IMR-90 (cell line): ENCODE data around the gene PDRG1. TPM values are rescaled to one million over a fixed set of nuclear protein-coding genes. Genes with fewer than 3 reads are reported as not detected.

Experiments
- ATAC-seq: fragments of 200-7000 bp; cut with Tn5 transposase; 2 replicates; pipeline ENCODE4 v1.9.1; 2020; ENCODE audit warnings: low read depth, mild to moderate bottlenecking, moderate library complexity
- BruUV-seq: library from RNA; stranded (reverse); fragments of 400-500 nt; replicated peaks from 2 replicates; lab custom pipeline; 2021; lab: Mats Ljungman, UMichigan
- CTCF ChIA-PET: fragments of 300-600 bp; formaldehyde crosslinking; extraction: SDS; loops from one replicate; lab custom pipeline; 2021; ENCODE audit warnings: antibody characterized with exemption; lab: Yijun Ruan, JAX
- POLR2A ChIA-PET: fragments of 300-600 bp; sonication (Branson Sonifier 250); formaldehyde crosslinking; loops from one replicate; lab custom pipeline; 2022; ENCODE audit warnings: antibody characterized with exemption; ENCODE audit not compliant: unreplicated experiment; lab: Charles Lee
- DNase-seq: peaks from one replicate; pipeline ENCODE4 v3.0.0; 2013
- H2AFZ ChIP-seq: replicated peaks from 2 replicates; pipeline ENCODE3; 2013; ENCODE audit warnings: low read length, mild to moderate bottlenecking; ENCODE audit not compliant: poor library complexity
- H2AK5ac ChIP-seq: 2 replicates; pipeline ENCODE4 v1.6.1; 2013; ENCODE audit warnings: low read depth, low read length, inconsistent platforms
- H2AK9ac ChIP-seq: replicated peaks from 2 replicates; pipeline ENCODE3; 2013; ENCODE audit warnings: mild to moderate bottlenecking, low read depth, low read length, moderate library complexity; ENCODE audit not compliant: poor library complexity
- H2BK120ac ChIP-seq: 2 replicates; pipeline ENCODE4 v1.6.1; 2013; ENCODE audit warnings: low read depth, low read length, inconsistent platforms
- H2BK15ac ChIP-seq: 3 replicates; pipeline ENCODE4 v1.6.1; 2013; ENCODE audit warnings: low read depth, low read length, inconsistent platforms
- H2BK20ac ChIP-seq: 2 replicates; pipeline ENCODE4 v1.6.1; 2013; ENCODE audit warnings: low read depth, mild to moderate bottlenecking, inconsistent platforms, low read length, moderate library complexity
- H2BK5ac ChIP-seq: 2 replicates; pipeline ENCODE4 v1.6.1; 2013; ENCODE audit warnings: mild to moderate bottlenecking, low read depth, low read length, inconsistent platforms; ENCODE audit not compliant: poor library complexity, severe bottlenecking
- H3K14ac ChIP-seq: replicated peaks from 2 replicates; pipeline ENCODE4 v1.6.1; 2013; ENCODE audit warnings: low read depth, low read length, inconsistent platforms
- H3K18ac ChIP-seq: 2 replicates; pipeline ENCODE4 v1.6.1; 2013; ENCODE audit warnings: low read depth, low read length, control low read depth
- H3K23ac ChIP-seq: 2 replicates; pipeline ENCODE4 v1.6.1; 2013; ENCODE audit warnings: low read depth, low read length, inconsistent platforms
- H3K27ac ChIP-seq: 2 replicates; pipeline ENCODE4 v1.5.1; 2013; ENCODE audit warnings: mild to moderate bottlenecking, control low read depth, low read length; ENCODE audit not compliant: insufficient read depth
- H3K27me3 ChIP-seq: 2 replicates; pipeline ENCODE4 v1.6.1; 2013; ENCODE audit warnings: low read length; ENCODE audit not compliant: control insufficient read depth, insufficient read depth
- H3K36me3 ChIP-seq: 2 replicates; pipeline ENCODE4 v1.6.1; 2013; ENCODE audit warnings: low read length, mixed read lengths; ENCODE audit not compliant: control insufficient read depth, insufficient read depth
- H3K4ac ChIP-seq: 2 replicates; pipeline ENCODE4 v1.6.1; 2013; ENCODE audit warnings: low read depth, low read length, inconsistent platforms
- H3K4me1 ChIP-seq: 2 replicates; pipeline ENCODE4 v1.6.1; 2013; ENCODE audit warnings: low read length, mixed read lengths; ENCODE audit not compliant: control insufficient read depth, insufficient read depth
- H3K4me2 ChIP-seq: 2 replicates; pipeline ENCODE4 v1.6.1; 2013; ENCODE audit warnings: low read depth, mild to moderate bottlenecking, control low read depth, low read length, moderate library complexity
- H3K4me3 ChIP-seq: 2 replicates; pipeline ENCODE4 v1.5.1; 2013; ENCODE audit warnings: low read depth, mild to moderate bottlenecking, control low read depth, low read length, moderate library complexity; ENCODE audit not compliant: insufficient read depth
- H3K56ac ChIP-seq: 2 replicates; pipeline ENCODE4 v1.6.1; 2013; ENCODE audit warnings: low read length, inconsistent platforms; ENCODE audit not compliant: insufficient read depth; ENCODE audit errors: extremely low read depth
- H3K79me1 ChIP-seq, 2 experiments: 2 replicates each; pipeline ENCODE4 v1.6.1; 2013; ENCODE audit warnings: low read length in 2 of 2, inconsistent platforms in 1 of 2, low read depth in 1 of 2
- H3K9ac ChIP-seq: 2 replicates; pipeline ENCODE4 v1.6.1; 2013; ENCODE audit warnings: low read depth, low read length, control low read depth
- H3K9me1 ChIP-seq: 2 replicates; pipeline ENCODE4 v1.6.1; 2013; ENCODE audit warnings: low read length, inconsistent platforms; ENCODE audit not compliant: insufficient read depth
- H3K9me3 ChIP-seq: 2 replicates; pipeline ENCODE4 v1.6.1; 2013; ENCODE audit warnings: low read length; ENCODE audit not compliant: control insufficient read depth, insufficient read depth
- H4K20me1 ChIP-seq: 2 replicates; pipeline ENCODE4 v1.6.1; 2013; ENCODE audit warnings: low read length, inconsistent platforms; ENCODE audit not compliant: insufficient read depth
- H4K5ac ChIP-seq: 2 replicates; pipeline ENCODE4 v1.6.1; 2013; ENCODE audit warnings: mild to moderate bottlenecking, low read depth, low read length, control low read depth
- H4K8ac ChIP-seq, 2 experiments: 2 replicates each; pipeline ENCODE4 v1.6.1; 2013; ENCODE audit warnings: low read depth in 2 of 2, low read length in 2 of 2, control low read depth in 1 of 2, inconsistent platforms in 1 of 2
- H4K91ac ChIP-seq: 2 replicates; pipeline ENCODE4 v1.6.1; 2013; ENCODE audit warnings: low read depth, low read length, inconsistent platforms; ENCODE audit not compliant: insufficient read depth
- CEBPB ChIP-seq: IDR thresholded peaks from 2 replicates; pipeline ENCODE4 v1.6.1; 2012; ENCODE audit warnings: low read depth, low read length, improper control_type of control experiment
- CTCF ChIP-seq: conservative IDR thresholded peaks from 2 replicates; pipeline ENCODE4 v1.5.1; 2012; ENCODE audit warnings: mild to moderate bottlenecking, low read depth, low read length, improper control_type of control experiment
- MAZ ChIP-seq: IDR thresholded peaks from 2 replicates; pipeline ENCODE4 v1.6.1; 2012; ENCODE audit warnings: low read depth, mild to moderate bottlenecking, low read length, improper control_type of control experiment, moderate library complexity, borderline replicate concordance
- MXI1 ChIP-seq: IDR thresholded peaks from 2 replicates; pipeline ENCODE4 v1.6.1; 2012; ENCODE audit warnings: low read depth, mild to moderate bottlenecking, low read length, moderate library complexity, borderline replicate concordance
- POLR2A ChIP-seq: IDR thresholded peaks from 2 replicates; pipeline ENCODE4 v1.6.1; 2012; ENCODE audit warnings: mild to moderate bottlenecking, low read depth, low read length
- RFX5 ChIP-seq: IDR thresholded peaks from 2 replicates; pipeline ENCODE4 v1.8.0; 2012; ENCODE audit warnings: low read depth, mild to moderate bottlenecking, low read length, moderate library complexity
- WGBS, 2 experiments: methylation state at CpG; one replicate each; pipeline versions ENCODE4 v1.1.5 to v1.1.7; 2013; ENCODE audit warnings: missing lambda C conversion rate in 2 of 2; ENCODE audit not compliant: insufficient read length in 1 of 2; ENCODE audit errors: extremely low coverage in 2 of 2; 5-methylcytosine and 5-hydroxymethylcytosine counted together
- dilution Hi-C: fragments of 300-500 bp; cut with HindIII; formaldehyde crosslinking; loops from one replicate; pipeline ENCODE4 v1.14.3; 2018; ENCODE audit warnings: low sequenced_read_pairs; ENCODE audit not compliant: unreplicated experiment
- in situ Hi-C: fragments of 300-500 bp; cut with MboI; formaldehyde crosslinking; loops from 3 replicates; pipeline ENCODE4 v1.14.3; 2019; ENCODE audit warnings: low sequenced_read_pairs, inconsistent platforms, mixed read lengths
- intact Hi-C: fragments of 100-400 bp; cut with micrococcal nuclease; formaldehyde crosslinking; loops from 2 replicates; pipeline ENCODE4 v1.10.0; 2022
- microRNA-seq, 2 experiments: library from miRNA; stranded (forward) in 1 of 2; unstranded in 1 of 2; fragments of 10-50 nt in 1 of 2; fragments of <30 nt in 1 of 2; gene quantifications in 1 of 2; microRNA quantifications in 1 of 2; one replicate each; pipeline versions ENCODE3 to v1.1.0; 2013 to 2020; ENCODE audit not compliant: insufficient read depth in 1 of 2, insufficient read length in 1 of 2, unreplicated experiment in 1 of 2
- polyA plus RNA-seq, 3 experiments: library from polyadenylated mRNA; depleted of rRNA; stranded (reverse); fragments of >200 nt; gene quantifications; 2 replicates each; pipeline ENCODE4 v1.2.3, GENCODE V29; 2012; ENCODE audit warnings: low replicate concordance in 1 of 3
- small RNA-seq, 5 experiments: library from RNA; depleted of rRNA; stranded (forward); fragments of <200 nt; gene quantifications; one replicate each; pipeline ENCODE3, GENCODE V24; 2012
- total RNA-seq: library from RNA; depleted of rRNA; stranded (reverse); fragments of >200 nt; gene quantifications from 2 replicates; pipeline ENCODE4 v1.2.3, GENCODE V29; 2012; rRNA removed

The PDRG1 gene
- total and polyA plus RNA-seq, 2 of the 4 experiments (the other 2 are of a cell fraction): 5.0 to 15.7 TPM

- Histone ChIP-seq H3K9me1 (no peaks in the 10 kb centered on the region), H3K36me3 (no peaks in the 10 kb centered on the region), H3K18ac (no peak overlapping the region), H2AK9ac (no peak overlapping the region), H2BK15ac (no peak overlapping the region), H2BK5ac (no peak overlapping the region), H2BK20ac (no peak overlapping the region), H4K5ac (no peak overlapping the region), H3K27me3 (peaks cover 19% of the 10 kb centered on the region), H2AK5ac (no peak overlapping the region), H3K4me3 (no peak overlapping the region), H3K4me1 (no peaks in the 10 kb centered on the region), H4K8ac (no peak overlapping the region), H3K23ac (no peak overlapping the region), H3K27ac (no peak overlapping the region), H3K14ac (no peak overlapping the region), H4K20me1 (no peaks in the 10 kb centered on the region), H3K79me1 (no peaks in the 10 kb centered on the region), H3K9me3 (no peaks in the 10 kb centered on the region), H2AFZ (no peak overlapping the region), H3K4me2 (no peak overlapping the region), H3K4ac (no peak overlapping the region), H3K9ac (no peak overlapping the region), H3K56ac (no peak overlapping the region), H2BK120ac (no peak overlapping the region), H4K91ac (no peak overlapping the region)
- BruUV-seq: no TSS peak
- WGBS, 2 experiments: 28% methylated on average over 2 of the region's 8 CpGs; no CpG with 5 or more reads in 1 of the 2 experiments
- ATAC-seq: peak; percentile 83
- POLR2A ChIA-PET: no interaction called here
- intact Hi-C loops (no loop called here), dilution Hi-C loops (no loop called here), in situ Hi-C loops (no loop called here)
- peak; percentile 49 for DNase-seq
- no peak for TF ChIP-seq CEBPB
- no peak for TF ChIP-seq CTCF
- TF ChIP-seq MAZ: no peak
- TF ChIP-seq POLR2A: no peak
- no peak for TF ChIP-seq MXI1
- peak; percentile 97 for TF ChIP-seq RFX5
- CTCF ChIA-PET: no interaction called here
Observed at GRCh38 chr20:31894980-31895675, 56.7 kb downstream of the PDRG1 start.

Small RNAs within 50 kb of the gene (microRNA-seq; reads per million reads assigned to microRNA genes)
- gene RNU1-94P (ENCODE audit: insufficient read depth, insufficient read length): not detected

Small RNAs within 50 kb of the gene (small RNA-seq; reads per million reads assigned to genes)
- gene RNU1-94P: 0.08 to 11.4 (median 0.51) reads per million in 5 experiments

Other genes starting within 250 kb of the PDRG1 start
- gene BCL2L1, start 229.2 kb downstream of the PDRG1 start, total RNA-seq: 41.9 and 45.5 TPM in 2 replicates
- 40.2 and 41.9 TPM in 2 replicates for gene BCL2L1, start 229.2 kb downstream of the PDRG1 start, polyA plus RNA-seq (2012; rRNA removed)
- gene TPX2, start 212.8 kb downstream of the PDRG1 start, total RNA-seq: 72.2 and 82.2 TPM in 2 replicates
- 27.6 and 28.5 TPM in 2 replicates for gene TPX2, start 212.8 kb downstream of the PDRG1 start, polyA plus RNA-seq (2012; rRNA removed)
- 0.18 and 0.28 TPM in 2 replicates for gene MYLK2, start 132.7 kb downstream of the PDRG1 start, total RNA-seq
- gene MYLK2, start 132.7 kb downstream of the PDRG1 start, polyA plus RNA-seq (2012; rRNA removed): 0.19 and 0.27 TPM in 2 replicates
- not detected in 2 replicates for gene FOXS1, start 106.4 kb downstream of the PDRG1 start, total RNA-seq
- not detected in 2 replicates for gene FOXS1, start 106.4 kb downstream of the PDRG1 start, polyA plus RNA-seq (2012; rRNA removed)
- gene DUSP15, start 81.5 kb downstream of the PDRG1 start, total RNA-seq: not detected in 2 replicates
- not detected in 2 replicates for gene DUSP15, start 81.5 kb downstream of the PDRG1 start, polyA plus RNA-seq (2012; rRNA removed)
- not detected in 2 replicates for gene TTLL9, start 81.4 kb downstream of the PDRG1 start, total RNA-seq
- gene TTLL9, start 81.4 kb downstream of the PDRG1 start, polyA plus RNA-seq (2012; rRNA removed): not detected in 2 replicates
- gene XKR7, start 16.1 kb upstream of the PDRG1 start, total RNA-seq: not detected in 2 replicates
- not detected in 2 replicates for gene XKR7, start 16.1 kb upstream of the PDRG1 start, polyA plus RNA-seq (2012; rRNA removed)
- not detected in 2 replicates for gene CCM2L, start 58.4 kb upstream of the PDRG1 start, total RNA-seq
- not detected in 2 replicates for gene CCM2L, start 58.4 kb upstream of the PDRG1 start, polyA plus RNA-seq (2012; rRNA removed)
- not detected in 2 replicates for gene HCK, start 100.2 kb upstream of the PDRG1 start, total RNA-seq
- not detected in 2 replicates for gene HCK, start 100.2 kb upstream of the PDRG1 start, polyA plus RNA-seq (2012; rRNA removed)
- 31.1 and 35.3 TPM in 2 replicates for gene TM9SF4, start 157.7 kb upstream of the PDRG1 start, total RNA-seq
- gene TM9SF4, start 157.7 kb upstream of the PDRG1 start, polyA plus RNA-seq (2012; rRNA removed): 59.1 and 62.0 TPM in 2 replicates